ENCODE measurements around the gene SLC9A9. TPM values are rescaled to one million over a fixed set of nuclear protein-coding genes. Genes with fewer than 3 reads are reported as not detected.

Gene SLC9A9
- total and polyA plus RNA-seq, 9 of the 15 experiments (the other 6 are each of a cell fraction or from before 2014, with no cell fraction given) = 0.03 to 0.13 TPM; not detected in 7

- TF ChIP-seq MXI1 (IDR thresholded peaks at IDR 0.05; ENCODE audit: low read depth, low read length) (no peak), ZNF75A (CRISPR knock-in tag; IDR thresholded peaks at IDR 0.05) (no peak), CHD7 (IDR thresholded peaks at IDR 0.05; ENCODE audit: low read depth, low read length) (no peak), CBX1 (IDR thresholded peaks at IDR 0.05; ENCODE audit: low read depth) (no peak)
These were observed 514.9 kb downstream of the SLC9A9 start (continued) for GRCh38 chr3:143333367-143333766.
